DMS53 (cell line): ENCODE data around the gene KANK3.
"Not testable (repeated sequence)": the region's sequence is repeated elsewhere in the genome, so short reads cannot be mapped to it uniquely, and the experiment has no call there.

Experiments used
- DNase-seq: peaks from one replicate; lab custom pipeline; 2025; lab: John Stamatoyannopoulos, UW

Gene KANK3

DNA sequence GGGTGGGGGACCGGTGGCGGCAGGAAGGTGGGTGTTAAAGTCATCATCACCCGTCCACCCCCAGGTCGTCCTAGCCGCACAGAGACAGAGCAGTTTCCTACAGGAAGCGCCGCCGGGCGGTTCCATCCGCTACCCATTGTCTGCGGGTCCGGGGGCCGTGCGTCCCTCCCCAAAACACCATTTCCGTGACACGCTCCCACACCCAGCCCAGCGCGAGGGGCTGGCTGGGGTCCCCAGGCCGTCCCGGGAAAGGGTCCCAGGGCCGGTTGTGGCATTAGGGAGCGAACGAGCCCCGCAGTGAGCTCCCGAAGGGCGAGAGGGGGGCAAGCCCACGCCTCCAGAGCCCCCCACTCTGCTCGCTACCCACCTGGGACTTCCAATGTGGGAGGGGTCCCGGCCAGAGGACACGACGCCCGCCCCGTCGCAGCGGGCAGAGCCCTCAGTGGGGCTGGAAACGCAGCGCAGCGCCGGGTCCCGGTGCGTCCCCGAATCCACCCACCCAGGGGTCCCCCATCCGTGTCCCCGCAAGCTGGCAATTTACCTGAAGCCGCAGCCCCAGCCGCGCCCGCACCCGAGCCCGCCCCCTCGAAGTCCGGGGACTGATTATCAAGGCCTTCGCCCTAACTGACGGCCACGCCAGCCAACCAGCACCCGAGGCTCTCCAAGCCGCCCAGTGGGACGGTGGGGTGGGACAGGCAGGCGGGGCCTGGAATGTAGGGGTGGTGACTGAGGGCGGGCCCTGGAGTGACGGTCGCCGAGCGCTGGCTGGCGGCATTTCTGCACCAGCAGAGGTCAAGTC lies at the start of gene KANK3:
Gene KANK3 (minus strand): TSS at position 579 of the 799 bp plus-strand sequence. CDS start 5,434 bp downstream, outside the sequence.
- peak; percentile 96 for DNase-seq

DNA sequence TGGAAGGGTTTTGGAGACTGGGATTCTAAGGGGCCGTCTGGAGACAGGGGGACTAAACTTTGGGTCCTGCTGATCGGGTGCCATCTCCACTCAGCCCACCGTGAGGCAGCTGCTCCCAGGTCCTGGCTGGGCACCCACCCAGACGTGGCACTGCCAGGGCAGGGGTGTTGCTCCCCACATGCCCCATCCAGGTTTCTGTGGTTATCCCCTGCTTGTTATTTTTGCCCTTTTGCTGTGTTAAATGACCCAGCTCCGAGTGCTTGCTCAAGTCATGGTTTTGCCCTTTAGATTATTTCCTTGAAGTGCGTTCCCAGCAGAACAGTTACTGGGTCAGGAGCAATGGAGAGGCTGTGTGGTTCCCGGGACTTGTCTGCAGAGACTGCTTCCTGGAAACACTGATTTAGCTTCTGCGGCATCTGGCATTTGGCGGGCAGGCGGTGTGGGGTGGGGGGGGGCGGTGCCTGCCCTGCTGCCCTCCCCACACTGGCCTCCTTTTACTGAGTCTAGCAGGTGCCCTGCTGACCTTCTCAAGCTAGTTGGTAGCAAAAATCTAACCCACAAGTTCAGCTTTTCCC lies 49.0 kb upstream of the KANK3 start:
- peak; percentile 18 for DNase-seq

DNA sequence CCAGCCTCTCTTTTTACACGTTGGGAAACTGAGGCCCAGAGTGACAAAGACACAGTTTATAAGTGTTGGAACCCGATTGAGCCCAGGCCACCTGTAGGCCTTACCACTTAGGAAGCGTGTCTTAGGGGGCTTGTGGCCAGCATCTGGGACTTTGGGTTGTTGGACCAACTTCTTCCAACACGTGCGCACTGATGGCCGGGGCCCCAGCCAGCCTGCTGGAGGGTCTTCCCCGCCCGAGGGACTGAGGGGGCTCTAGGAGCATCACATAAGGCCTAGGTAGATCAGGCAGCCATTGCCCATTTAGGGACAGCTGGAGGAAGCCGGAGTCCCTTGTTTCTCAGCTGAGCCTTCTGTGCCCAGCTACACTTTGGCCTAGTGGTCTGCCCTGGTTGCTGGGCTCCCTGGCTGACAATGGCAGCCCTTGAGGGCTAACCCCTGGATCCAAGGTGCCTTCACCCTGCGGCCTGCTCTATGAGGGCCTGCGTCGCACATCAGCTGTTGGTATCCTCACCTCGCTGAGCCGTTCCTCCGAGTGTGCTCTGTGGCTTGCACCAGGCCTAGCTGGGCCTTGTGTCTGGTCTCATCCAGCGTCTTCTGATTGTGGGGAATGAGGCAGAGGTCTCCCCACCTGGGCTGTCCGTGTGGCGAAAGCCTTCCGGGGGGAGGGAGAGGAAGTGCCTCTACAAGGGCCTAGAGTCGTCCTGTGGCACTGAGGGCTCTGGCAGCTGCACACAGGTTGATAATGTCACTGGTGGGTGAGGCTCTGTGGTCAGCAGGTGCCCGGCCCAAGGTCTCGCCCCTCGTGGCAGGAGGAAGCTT lies 48.3 kb upstream of the KANK3 start:
- no peak for DNase-seq

DNA sequence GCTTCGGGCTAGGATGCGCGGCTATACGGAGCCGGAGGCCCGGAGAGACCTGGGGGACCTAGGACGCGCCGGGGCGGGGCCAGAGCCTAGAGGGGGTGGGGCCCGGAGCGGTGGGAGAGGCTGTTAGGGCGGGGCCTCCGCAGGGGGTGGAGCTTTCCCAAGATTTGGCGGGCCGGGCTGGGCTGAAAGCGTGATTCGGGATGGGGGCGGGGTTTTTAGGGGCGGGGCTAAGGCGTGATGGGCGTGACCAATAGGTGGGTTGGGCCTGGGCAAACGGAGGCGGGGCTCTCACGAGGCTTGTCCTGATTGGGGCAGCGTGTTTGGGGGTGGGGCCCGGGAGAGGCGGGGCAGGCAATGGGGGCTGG lies 47.5 kb upstream of the KANK3 start:
- DNase-seq, result peak; percentile 90

DNA sequence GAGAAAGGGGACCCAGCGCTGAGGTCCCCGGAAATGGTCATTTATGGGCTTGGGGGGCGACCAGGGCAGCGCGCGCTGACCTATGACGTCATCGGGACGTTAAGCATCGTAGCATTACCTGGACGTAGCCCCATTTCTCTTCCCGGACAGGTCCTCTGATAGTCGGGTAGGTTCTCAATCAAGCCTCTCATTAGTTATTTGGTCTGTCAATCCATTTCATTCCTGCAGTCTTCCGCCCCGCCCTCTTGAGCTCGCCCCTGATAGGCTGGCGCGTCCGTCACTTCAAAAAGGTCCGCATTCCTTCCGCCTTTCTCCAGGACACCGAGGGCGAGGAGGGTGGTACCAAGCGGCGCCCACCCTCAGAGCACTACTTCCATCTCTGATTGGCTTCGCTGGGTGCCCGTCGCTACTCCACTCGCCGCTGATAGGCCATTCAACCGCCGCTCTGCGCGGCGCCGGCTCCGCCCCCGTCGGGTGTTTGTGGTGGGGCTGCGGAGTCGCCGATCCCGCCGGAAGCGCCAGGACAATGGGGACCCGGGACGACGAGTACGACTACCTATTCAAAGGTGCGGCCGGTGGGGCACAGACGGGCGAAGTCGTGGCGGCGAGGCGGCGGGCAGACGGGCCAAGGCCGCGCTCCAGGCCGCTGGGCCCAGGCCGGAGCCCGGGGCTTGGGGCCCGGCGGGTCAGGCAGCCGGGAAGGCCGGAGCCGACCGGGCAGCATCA lies 47.0 kb upstream of the KANK3 start, which contains the start of gene RAB11B:
Gene RAB11B (plus strand): TSS at position 470 of the 726 bp plus-strand sequence. CDS start 57 bp downstream, at position 527.
- peak; percentile 99 for DNase-seq

DNA sequence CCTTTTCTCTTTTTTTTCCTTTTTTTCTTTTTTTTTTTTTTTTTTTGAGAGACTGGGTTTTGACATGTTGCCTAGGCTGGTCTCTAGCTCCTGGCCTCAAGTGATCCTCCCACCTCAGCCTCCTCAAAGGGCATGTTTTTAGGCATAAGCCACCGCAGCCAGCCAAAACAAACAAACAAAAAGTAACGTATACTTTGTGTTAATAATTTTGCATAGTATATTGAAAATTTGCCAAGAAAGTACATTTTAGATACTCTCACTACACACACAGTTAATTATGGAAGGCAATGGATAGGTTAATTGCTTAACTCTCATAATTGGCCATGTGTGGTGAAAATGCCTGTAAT lies 45.5 kb upstream of the KANK3 start:
- peak; percentile 61 for DNase-seq

DNA sequence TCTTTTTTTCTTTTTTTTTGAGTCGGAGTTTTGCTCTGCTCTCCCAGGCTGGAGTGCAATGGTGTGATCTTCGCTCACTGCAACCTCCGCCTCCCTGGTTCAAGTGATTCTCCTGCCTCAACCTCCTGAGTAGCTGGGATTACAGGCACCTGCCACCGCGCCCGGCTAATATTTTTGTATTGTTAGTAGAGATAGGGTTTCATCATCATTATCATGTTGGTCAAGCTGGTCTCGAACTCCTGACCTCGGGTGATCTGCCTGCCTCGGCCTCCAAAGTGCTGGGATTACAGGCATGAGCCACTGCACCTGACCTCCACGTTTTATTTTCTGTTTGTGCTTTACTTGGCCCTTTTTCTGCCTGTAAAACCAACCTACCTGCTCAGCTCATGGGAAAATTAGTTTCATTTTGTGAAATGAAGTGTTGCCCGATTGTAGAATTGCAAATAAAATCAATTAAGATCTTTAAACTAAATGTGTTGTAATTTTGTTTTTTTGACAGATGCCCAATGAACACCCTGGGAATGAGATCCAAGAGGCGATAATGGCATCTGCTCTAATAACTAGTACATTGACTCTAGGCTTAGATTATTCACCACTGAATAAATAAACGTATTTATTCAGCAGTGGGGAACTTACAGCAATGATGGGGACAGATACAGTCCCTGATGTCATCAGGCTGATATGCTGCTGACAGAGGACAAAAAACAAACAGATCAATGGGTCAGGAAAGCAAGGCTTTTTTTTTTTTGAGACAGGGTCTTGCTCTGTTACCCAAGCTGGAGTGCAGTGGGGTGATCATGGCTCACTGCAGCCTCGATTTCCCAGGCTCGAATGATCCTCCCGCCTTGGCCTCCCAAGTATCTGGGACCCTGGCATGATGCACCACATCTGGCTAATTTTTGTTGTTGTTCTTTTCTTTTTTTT lies 44.9 kb upstream of the KANK3 start:
- DNase-seq, result peak; percentile 95

DNA sequence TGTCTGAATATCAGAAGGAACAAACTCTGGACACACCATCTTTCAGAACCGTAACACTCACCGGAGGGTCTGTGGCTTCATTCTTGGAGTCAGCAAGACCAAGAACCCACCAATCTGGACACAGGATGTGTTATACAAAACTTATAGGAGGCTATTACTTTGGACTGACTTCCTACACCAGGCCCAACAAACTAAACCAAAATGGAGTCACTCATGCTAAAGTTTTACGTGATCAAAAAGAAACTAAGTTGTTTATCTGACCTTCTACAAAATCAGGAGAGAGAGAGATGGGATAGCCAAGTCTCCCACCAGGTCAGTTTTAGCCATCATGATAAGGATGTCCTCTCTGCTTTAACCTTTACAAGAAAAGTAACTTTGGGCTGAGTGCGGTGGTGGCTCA lies 43.9 kb upstream of the KANK3 start:
- DNase-seq, result no peak

DNA sequence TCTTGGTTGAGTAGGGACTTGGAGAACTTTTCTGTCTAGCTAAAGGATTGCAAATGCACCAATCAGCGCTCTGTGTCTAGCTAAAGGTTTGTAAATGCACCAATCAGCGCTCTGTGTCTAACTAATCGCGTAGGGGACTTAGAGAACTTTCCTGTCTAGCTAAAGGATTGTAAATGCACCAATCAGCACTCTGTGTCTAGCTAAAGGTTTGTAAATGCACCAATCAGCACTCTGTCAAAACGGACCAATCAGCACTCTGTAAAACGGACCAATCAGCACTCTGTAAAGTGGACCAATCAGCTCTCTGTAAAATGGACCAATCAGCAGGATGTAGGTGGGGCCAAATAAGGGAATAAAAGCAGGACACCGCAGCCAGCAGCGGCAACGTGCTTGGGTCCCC lies 43.4 kb upstream of the KANK3 start:
- DNase-seq, result not testable (repeated sequence)

DNA sequence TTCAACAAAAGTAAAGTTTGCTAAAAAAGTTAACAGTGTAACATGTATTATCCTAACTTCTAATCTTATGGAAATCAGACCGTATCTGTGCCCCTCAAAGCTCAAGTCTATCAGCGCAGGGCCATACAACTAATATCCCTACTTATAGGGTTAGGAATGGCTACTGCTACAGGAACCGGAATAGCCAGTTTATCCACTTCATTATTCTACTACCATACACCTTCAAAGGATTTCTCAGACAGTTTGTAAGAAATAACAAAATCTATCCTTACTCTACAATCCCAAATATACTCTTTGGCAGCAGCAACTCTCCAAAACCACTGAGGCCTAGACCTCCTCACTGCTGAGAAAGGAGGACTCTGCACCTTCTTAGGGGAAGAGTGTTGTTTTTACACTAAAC lies 42.5 kb upstream of the KANK3 start:
- peak; percentile 75 for DNase-seq

DNA sequence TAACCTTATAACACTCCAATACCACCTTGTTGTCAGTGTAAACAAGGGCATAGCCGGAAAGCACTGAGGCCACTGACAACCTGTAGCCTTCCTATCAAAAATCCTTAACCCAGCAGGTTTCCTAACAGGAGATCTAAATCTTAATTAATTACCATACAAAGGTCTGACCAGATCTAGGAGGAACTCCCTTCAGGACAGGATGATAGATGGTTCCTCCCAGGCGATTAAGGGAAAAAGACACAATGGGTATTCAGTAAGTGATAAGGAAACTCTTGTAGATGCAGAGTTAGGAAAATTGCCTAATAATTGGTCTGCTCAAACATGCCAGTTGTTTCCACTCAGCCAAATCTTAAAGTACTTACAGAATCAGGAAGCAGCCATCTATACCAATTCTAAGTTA lies 42.0 kb upstream of the KANK3 start:
- not testable (repeated sequence) for DNase-seq

DNA sequence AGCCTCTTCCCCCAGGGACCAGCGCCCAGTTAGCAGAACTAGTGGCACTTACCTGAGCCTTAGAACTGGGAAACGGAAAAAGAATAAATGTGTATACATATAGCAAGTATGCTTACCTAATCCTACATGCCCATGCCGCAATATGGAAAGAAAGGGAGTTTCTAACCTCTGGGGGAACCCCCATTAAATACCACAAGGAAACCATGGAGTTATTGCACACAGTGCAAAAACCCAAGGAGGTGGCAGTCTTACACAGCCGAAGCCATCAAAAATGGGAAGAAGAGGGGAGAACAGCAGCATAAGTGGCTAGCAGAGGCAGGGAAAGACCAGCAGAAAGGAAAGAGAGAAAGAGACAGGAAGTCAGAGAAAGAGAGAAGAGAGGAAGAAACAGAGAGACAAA lies 41.5 kb upstream of the KANK3 start:
- not testable (repeated sequence) for DNase-seq

DNA sequence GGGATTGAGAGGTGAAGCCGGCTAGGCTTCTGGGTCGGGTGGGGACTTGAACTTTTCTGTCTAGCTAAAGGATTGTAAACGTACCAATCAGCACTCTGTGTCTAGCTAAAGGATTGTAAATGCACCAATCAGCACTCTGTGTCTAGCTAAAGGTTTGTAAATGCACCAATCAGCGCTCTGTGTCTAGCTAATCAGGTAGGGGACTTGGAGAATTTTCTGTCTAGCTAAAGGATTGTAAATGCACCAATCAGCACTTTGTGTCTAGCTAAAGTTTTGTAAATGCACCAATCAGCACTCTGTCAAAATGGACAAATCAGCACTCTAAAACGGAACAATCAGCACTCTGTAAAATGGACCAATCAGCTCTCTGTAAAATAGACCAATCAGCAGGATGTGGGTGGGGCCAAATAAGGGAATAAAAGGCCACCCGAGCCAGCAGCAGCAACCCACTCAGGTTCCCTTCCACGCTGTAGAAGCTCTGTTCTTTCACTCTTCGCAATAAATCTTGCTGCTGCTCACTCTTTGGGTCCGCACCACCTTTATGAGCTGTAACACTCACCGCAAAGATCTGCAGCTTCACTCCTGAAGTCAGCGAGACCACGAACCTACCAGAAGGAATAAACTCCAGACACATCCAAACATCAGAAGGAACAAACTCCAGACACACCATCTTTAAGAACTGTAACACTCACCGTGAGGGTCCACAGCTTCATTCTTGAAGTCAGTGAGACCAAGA lies 36.3 kb upstream of the KANK3 start:
- DNase-seq, result not testable (repeated sequence)

DNA sequence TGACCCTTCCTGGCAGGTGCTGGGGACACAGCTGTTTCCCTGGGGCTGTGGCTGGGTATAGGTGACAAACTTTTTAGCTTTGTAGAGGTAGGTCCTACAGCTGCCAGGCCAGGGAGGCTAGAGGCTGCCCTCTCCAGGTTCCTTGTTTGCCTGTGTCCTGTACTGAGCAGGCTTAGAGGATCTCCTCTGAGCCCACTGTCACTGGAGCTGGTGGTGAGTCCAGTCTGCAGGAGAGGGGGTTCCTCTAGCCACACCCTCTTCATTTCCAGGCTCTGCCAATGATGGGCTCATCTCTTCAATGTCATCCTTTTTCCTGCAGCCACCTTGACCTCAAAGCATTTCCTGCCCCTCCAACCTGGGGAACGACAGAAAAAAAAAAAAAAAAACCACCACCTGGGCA lies 34.5 kb upstream of the KANK3 start:
- no peak for DNase-seq

DNA sequence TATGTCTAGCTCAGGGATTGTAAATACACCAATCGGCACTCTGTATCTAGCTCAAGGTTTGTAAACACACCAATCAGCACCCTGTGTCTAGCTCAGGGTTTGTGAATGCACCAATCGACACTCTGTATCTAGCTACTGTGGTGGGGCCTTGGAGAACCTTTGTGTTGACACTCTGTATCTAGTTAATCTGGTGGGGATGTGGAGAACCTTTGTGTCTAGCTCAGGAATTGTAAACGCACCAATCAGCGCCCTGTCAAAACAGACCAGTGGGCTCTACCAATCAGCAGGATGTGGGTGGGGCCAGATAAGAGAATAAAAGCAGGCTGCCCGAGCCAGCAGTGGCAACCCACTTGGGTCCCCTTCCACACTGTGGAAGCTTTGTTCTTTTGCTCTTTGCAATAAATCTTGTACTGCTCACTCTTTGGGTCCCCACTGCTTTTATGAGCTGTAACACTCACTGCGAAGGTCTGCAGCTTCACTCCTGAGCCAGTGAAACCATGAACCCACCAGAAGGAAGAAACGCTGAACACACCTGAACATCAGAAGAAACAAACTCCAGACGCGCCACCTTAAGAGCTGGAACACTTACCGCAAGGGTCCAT lies 33.4 kb upstream of the KANK3 start:
- DNase-seq, result not testable (repeated sequence)

DNA sequence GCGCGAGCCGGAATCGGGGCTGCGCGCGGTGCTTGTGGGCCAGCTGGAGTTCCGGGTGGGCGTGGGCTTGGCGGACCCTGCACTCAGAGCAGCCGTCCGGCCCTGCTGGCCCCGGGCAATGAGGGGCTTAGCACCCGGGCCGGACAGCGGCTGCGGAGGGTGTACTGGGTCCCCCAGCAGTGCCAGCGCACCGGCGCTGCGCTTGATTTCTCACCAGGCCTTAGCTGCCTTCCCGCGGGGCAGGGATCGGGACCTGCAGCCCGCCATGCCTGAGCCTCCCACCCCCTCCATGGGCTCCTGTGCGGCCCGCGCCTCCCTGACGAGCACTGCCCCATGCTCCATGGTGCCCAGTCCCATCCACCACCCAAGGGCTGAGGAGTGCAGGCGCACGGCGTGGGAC lies 32.7 kb upstream of the KANK3 start:
- DNase-seq, result not testable (repeated sequence)

DNA sequence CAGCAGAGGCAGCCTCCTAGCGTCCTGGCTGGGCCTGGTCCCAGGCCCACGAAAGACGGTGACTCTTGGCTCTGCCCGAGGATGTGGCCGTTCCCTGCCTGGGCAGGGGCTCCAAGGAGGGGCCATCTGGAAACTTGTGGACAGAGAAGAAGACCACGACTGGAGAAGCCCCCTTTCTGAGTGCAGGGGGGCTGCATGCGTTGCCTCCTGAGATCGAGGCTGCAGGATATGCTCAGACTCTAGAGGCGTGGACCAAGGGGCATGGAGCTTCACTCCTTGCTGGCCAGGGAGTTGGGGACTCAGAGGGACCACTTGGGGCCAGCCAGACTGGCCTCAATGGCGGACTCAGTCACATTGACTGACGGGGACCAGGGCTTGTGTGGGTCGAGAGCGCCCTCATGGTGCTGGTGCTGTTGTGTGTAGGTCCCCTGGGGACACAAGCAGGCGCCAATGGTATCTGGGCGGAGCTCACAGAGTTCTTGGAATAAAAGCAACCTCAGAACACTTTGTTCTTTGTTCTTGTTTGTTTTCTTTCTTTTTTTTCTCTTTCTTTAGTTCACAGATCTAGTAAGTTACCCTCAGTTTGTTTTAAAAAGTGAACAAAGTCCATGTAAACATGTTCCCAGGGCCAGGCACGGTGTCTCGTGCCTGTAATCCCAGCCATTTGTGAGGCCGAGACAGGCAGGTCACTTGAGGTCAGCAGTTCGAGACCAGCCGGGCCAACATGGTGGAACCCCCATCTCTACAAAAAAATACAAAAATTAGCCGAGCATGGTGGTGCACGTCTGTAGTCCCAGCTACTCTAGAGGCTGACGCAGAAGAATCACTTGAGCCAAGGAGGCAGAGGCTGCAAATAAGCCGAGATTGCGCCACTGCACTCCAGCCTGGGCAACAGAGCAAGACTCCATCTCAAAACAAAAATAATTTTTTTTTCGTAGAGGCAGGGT lies 31.1 kb upstream of the KANK3 start:
- DNase-seq, result no peak

DNA sequence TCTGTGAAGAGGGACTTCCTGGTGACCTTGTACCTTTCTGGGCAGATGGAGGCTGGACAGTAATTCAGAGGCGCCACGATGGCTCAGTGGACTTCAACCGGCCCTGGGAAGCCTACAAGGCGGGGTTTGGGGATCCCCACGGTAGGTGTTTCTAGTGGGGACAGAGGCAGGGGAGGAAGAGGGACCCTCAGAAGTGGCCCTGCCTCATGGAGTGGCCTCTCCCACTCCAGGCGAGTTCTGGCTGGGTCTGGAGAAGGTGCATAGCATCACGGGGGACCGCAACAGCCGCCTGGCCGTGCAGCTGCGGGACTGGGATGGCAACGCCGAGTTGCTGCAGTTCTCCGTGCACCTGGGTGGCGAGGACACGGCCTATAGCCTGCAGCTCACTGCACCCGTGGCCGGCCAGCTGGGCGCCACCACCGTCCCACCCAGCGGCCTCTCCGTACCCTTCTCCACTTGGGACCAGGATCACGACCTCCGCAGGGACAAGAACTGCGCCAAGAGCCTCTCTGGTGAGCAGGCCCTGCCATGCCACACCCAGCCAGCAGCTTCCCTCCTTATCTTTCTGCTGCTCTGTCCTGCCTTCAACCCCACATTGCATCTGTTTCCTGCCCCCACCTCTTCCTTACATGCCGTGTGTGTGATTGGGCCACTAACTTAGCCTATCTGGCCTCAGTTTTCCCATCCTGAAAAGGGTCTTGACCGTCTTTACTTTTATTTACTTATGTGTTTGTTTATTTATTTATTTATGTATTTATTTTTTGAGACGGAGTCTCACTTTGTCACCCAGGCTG lies 28.1 kb upstream of the KANK3 start:
- no peak for DNase-seq
